ENCODE results near the gene TUBG2.
"Not testable (repeated sequence)": the region's sequence is repeated elsewhere in the genome, so short reads cannot be mapped to it uniquely, and the experiment has no call there.

The TUBG2 gene

DNA sequence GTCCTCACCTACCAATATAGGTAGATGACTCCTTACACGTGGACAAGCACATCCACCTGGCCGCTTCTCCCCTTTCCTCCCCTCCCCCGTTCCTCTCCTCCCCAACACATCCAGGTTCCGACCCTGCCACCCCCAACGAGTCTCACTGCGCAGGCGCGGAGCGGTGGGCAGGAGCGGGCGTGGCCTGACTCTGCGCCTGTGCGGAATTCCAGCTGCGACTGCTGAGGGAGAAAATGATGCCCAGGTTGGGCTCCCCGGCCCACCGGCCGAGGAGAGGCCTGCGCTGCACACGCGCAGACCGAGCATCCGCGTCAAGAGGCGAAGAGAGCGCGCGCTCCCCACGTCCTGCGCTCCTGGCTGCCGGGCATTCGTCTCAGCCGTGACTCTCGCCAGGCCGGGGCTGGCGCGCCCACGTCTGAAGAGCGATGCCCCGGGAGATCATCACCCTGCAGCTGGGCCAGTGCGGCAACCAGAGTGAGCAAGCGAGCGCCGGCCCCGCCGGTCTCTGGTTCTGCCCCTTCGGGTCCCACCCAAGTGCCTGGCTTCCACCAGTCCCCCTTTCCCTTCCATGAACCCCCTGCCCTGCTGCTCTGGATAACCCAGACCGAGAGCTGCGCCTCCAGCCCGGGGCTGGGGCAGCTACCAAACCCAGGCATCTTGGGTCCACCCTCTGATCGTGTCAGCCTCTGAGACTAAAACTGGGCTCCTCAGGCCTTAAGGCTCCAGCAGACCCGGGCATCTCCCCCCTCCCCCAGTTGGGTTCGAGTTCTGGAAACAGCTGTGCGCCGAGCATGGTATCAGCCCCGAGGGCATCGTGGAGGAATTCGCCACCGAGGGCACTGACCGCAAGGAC, at the start of gene TUBG2:
TSS of gene TUBG2 (plus strand) at position 206 of the 853 bp plus-strand sequence. CDS start at position 426, 220 bp downstream.
- no peak for DNase-seq (ENCODE audit: low read depth)

DNA sequence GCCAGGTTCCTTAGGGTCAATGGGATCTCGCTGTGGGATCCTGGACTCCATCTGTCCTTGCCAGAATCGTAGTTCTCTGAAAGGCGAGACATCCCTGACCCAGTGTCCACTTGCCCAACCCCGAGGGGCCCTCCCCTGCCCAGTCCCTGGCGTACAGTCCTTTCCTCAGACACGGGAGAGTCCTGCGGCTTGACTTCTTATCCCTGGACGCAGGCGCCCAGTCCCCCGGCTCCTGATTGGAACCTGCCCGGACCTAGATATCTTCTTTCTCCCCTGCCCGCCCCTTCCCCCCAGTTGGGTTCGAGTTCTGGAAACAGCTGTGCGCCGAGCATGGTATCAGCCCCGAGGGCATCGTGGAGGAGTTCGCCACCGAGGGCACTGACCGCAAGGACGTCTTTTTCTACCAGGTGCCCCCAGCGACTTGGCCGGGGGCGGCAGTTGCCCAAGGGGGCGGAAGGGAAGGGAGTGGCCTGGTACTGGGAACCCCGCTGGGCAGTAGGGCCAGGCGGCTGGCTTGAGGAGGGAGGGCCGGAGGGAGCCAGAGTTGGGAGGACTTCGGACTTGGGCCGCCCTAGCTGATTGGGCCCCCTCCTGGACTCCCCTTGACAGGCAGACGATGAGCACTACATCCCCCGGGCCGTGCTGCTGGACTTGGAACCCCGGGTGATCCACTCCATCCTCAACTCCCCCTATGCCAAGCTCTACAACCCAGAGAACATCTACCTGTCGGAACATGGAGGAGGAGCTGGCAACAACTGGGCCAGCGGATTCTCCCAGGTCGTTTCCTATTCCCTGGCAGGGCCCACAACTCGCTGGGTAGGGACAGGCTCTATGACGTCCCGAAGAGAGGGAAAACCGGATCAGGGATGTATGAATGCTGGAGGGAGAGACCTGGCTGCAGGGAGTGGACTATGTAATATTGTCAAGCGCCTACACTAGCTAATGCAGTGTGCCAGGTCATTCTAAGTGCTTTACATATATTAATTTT, 49.0 kb upstream of the TUBG2 start:
- DNase-seq (ENCODE audit: low read depth): not testable (repeated sequence)

DNA sequence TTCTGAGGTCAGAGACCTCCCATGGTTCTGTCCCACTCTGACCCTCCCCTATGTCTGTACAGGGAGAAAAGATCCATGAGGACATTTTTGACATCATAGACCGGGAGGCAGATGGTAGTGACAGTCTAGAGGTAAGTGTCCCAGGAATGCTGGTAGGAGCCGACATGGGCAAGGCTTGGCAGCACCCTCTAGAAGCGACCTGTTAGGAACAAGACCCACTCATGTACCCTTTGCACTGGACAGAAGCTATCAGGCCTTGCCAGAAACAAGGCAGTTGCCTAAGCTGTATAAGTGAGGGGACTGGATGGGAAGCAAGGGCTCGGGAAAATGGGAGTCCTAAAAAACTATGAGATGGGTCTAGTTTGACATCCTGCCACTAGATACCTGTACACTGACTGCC, 47.1 kb upstream of the TUBG2 start:
- DNase-seq (ENCODE audit: low read depth): no peak

- no peak for DNase-seq (ENCODE audit: low read depth)
Observed at GRCh38 chr17:42613699-42614295, 45.3 kb upstream of the TUBG2 start.

DNA sequence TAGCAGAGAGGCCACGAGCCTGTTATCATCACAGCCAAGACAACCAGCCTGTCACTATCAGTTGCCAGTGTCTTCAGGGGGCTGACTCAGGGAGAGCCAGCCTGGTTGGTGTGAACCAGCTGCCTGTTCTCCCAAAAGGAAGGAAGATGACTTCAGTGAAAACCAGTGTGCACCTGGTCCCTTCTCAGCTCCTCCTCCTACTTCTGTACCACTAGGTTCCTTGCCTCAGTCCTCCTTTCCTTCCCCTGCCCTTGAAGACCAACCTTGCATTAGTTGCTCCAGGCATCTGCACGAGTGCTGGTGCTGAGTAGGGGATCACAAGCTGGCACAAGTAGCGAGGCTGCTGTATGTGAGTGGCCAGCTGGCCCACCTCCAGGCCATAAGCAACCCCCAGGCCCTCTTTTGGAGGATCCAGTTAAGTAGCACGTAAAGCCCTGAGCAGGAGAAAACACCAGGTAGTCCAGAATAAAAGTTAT, 41.1 kb upstream of the TUBG2 start:
- no peak for DNase-seq (ENCODE audit: low read depth)

DNA sequence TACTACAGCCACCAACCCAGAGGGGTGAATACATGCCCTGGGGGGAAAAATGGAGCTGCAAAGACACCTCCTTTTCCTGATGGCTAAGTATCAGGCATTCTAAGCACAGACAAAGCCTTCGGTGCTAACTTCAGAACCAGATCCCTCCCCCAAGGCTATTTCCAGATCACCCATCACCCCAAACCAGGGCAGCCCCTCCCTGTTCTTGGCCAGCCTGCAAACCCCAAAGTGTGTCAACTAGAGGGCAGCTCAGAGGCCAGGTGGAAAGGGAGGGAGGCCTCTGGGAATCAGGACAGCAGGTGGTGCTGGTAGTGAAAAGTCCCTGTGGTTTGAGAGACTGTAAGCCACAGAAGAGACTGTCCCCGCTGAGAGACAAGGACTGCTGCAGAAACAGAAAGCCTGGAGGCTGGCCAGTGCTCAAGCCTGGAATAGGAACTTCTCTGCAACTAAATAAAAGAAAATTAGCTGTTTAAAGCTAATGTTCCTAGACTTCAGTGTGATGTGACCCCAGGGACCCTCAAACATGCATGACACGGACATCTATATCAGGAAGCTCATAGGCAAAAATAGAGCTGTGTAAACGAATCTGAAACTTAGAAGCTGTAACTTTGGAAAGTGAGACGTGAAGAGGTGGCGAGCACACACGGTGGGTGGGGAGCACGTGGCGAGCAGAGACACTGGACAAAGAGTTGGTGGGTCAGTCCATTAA, 40.5 kb upstream of the TUBG2 start:
- no peak for DNase-seq (ENCODE audit: low read depth)

GRCh38 chr17:42621987-42622386, 37.1 kb upstream of the TUBG2 start:
- DNase-seq (ENCODE audit: low read depth): not testable (repeated sequence)

- DNase-seq (ENCODE audit: low read depth): no peak
Observed at GRCh38 chr17:42623271-42623670, 35.8 kb upstream of the TUBG2 start.

DNA sequence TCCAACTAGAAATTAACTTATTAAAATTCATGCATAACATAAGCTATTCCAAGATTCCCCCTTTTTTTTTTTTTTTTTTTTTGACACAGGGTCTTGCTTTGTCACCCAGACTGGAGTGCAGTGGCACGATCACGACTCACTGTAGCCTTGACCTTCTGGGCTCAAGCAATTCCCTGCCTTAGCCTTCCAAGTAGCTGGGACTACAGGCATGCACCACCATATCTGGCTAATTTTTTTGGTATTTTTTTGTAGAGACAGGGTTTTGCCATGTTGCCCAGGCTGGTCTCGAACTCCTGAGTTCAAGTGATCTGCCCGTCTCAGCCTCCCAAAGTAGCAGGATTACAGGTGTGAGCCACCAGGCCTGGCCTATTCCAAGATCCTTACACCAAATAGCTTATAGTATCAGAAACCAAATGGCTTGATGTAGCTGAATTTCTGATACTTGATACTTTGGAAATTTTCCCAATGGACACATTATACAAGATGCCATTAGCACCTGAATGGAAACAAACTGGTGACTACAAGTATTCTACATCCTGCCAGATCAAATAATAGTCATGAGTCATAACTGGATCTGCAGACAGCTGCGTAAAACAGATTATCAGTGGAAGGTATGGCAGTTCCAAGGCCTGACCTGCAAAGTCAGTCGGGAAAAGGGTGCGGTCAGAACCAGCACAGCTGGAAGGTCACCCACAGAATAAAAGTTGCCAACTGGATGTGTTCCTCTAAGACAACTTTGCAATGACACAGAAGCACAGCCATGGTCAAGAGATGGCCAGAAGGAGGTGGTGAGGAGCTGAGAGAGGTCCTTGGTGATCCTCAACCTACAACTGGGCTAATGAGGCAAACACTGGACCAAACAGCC, 35.1 kb upstream of the TUBG2 start:
- no peak for DNase-seq (ENCODE audit: low read depth)

DNA sequence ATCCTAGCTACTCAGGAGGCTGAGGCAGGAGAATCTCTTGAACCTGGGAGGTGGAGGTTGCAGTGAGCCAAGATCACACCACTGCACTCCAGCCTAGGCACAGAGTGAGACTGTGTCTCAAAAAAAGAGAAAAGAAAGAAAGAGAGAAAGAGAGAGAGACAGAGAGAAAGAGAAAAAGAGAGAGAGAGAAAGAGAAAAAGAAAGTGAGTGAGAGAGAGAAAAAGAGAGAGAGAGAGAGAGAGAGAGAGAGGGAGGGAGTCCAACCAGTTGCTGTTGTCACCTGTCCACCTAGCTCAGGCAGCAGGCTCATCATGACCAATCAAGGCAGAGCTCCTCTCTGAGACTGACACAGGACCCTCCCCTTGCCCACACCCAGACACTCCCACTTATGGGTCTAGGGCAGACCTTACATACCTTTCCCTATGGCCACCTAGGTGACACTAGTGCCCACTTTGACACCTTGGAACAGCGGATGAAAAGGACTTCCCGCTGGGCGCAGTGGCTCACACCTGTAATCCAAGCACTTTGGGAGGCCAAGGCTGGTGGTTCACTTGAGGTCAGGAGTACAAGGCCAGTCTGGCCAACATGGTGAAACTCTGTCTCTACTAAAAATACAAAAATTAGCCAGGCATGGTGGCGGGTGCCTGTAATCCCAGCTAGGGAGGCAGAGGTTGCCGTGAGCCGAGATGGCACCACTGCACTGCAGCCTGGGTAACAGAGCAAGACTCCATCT, 31.9 kb upstream of the TUBG2 start:
- not testable (repeated sequence) for DNase-seq (ENCODE audit: low read depth)

DNA sequence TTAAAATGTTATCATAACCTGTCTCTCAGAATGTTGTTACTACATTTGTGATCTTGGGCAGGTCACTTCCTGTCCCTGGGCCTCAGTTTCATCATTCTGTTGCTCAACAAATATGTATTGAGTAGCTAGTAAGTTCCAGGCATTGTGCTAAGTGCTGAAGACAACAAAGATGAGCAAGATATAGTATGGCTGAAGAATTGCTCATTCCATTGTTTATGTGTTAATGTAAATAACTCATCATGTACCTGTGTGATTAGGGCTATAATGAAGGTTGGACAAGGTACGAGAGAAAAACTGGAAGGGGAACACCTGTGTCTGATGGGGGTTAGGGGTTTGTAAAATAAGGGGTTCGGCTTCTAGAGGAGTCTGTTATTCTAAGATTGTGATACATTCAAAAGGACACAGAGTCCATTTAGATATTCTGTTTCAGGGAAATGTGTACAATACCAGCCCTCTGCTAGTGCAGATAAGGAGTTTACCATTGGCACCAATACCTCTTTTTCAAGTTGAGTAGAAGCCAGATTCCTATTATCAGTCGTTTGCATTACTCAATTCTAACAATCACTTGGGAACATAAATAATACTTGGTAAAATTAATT, 29.6 kb upstream of the TUBG2 start:
- no peak for DNase-seq (ENCODE audit: low read depth)

- no peak for DNase-seq (ENCODE audit: low read depth)
Observed at GRCh38 chr17:42632949-42633444, 26.1 kb upstream of the TUBG2 start.

DNA sequence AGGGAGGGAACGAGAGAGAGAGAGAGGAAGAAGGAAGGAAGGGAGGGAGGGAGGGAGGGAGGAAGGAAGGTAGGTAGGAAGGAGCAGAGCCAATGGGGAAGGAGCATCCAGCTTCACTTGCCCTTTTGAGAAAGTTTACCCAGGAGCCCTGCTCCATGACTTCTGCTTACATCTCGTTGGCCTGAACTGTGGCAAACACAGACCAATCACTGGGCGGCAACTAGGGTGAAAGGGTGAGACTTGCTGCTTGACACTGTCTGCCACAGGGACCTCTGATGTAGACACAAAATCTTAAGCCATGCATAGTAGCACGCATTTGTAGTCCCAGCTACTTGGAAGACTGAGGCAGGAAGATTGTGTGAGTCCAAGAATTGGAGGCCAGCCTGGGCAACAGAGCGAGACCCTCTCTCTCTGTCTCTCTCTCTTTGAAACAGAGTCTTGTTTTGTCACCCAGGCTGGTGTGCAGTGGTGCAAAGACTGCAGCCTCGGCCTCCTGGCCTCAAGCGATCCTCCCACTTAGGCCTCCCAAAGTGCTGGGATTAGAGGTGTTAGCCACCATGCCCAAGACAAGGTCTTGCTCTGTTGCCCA, 19.5 kb upstream of the TUBG2 start:
- no peak for DNase-seq (ENCODE audit: low read depth)

- DNase-seq (ENCODE audit: low read depth): no peak
Observed at GRCh38 chr17:42640121-42640520, 19.0 kb upstream of the TUBG2 start.

- DNase-seq (ENCODE audit: low read depth): no peak
Observed at GRCh38 chr17:42642336-42642735, 16.7 kb upstream of the TUBG2 start.

DNA sequence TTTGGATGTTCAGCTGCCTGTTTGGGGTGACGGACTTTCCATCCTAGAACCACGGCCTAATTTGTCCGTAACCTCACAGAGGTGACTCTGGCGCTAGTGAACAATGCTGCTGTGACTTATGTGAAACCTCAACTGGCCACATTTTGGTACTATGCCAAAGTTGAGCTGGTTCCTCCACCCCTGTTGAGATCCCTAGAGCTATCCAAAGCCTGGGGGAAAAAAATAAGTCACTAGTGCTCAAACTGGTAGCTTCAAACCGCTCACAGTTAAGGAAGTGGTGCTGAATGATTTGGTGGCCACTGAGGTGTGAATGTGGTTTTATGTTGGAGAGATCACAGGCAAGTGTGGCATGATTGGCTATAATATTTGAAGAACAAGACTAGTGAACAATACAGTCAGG, 11.3 kb upstream of the TUBG2 start:
- DNase-seq (ENCODE audit: low read depth): no peak

GRCh38 chr17:42651392-42651791, 7.7 kb upstream of the TUBG2 start:
- DNase-seq (ENCODE audit: low read depth): no peak

- DNase-seq (ENCODE audit: low read depth): no peak
Observed at GRCh38 chr17:42653179-42654124, 5.6 kb upstream of the TUBG2 start.

Data from HS-5 (cell line).